ENCODE measurements around the gene NECAP2. TPM values are rescaled to one million over a fixed set of nuclear protein-coding genes. Genes with fewer than 3 reads are reported as not detected.

Gene NECAP2
- total and polyA plus RNA-seq, 2 of the 4 experiments (the other 2 are of a cell fraction) = 80.5 to 85.1 TPM

GRCh38 chr1:16449666-16450065 lies 9.1 kb downstream of the NECAP2 start:
- no TSS peak for BruUV-seq (replicated peaks)
- H4K5ac ChIP-seq (ENCODE audit: low read depth, low read length) = no peak overlapping the region
- no peak overlapping the region for H2AFZ ChIP-seq (replicated peaks; ENCODE audit: low read length, poor library complexity)
- peaks cover 63% of the 10 kb centered on the region for H3K36me3 ChIP-seq (ENCODE audit: control insufficient read depth, insufficient read depth, low read length)
- peaks cover 33% of the 10 kb centered on the region; the same call in 1 of the 2 replicates for H4K20me1 ChIP-seq (ENCODE audit: insufficient read depth, low read length)
- H3K18ac ChIP-seq (ENCODE audit: low read depth, low read length) = no peak overlapping the region
- H3K9ac ChIP-seq (ENCODE audit: low read depth, low read length) = no peak overlapping the region
- no peak overlapping the region for H3K4me2 ChIP-seq (ENCODE audit: low read depth, low read length)
- in situ Hi-C loops (cut with MboI; ENCODE audit: low sequenced_read_pairs) = no loop called here
- no peak overlapping the region for H3K14ac ChIP-seq (replicated peaks; ENCODE audit: low read depth, low read length)
- H2BK20ac ChIP-seq (ENCODE audit: low read depth, low read length) = no peak overlapping the region
- H3K27ac ChIP-seq (ENCODE audit: insufficient read depth, low read length) = no peak overlapping the region
- ATAC-seq (ENCODE audit: low read depth) (no peak), DNase-seq (no peak)
- H2AK5ac ChIP-seq (ENCODE audit: low read depth, low read length) = no peak overlapping the region
- TF ChIP-seq MXI1 (IDR thresholded peaks at IDR 0.05; ENCODE audit: borderline replicate concordance, low read depth, low read length) (no peak), RFX5 (IDR thresholded peaks at IDR 0.05; ENCODE audit: low read depth, low read length) (no peak), CTCF (conservative IDR thresholded peaks at IDR 0.05; ENCODE audit: low read depth, low read length) (no peak), FOS (IDR thresholded peaks at IDR 0.05; ENCODE audit: low read depth, low read length) (no peak), NFE2L2 (IDR thresholded peaks at IDR 0.05; ENCODE audit: low read depth, low read length) (no peak), SMC3 (IDR thresholded peaks at IDR 0.05; ENCODE audit: low read depth, low read length) (no peak)
- H3K79me1 ChIP-seq (ENCODE audit: low read depth in 1 of 2, low read length in 2 of 2) = peaks cover 20 to 72% of the 10 kb centered on the region in 2 experiments
- POLR2A ChIA-PET (ENCODE audit: unreplicated experiment) = no interaction called here
- no peak overlapping the region for H2BK15ac ChIP-seq (ENCODE audit: low read depth, low read length)
- H3K4ac ChIP-seq (ENCODE audit: low read depth, low read length) = no peak overlapping the region
- no peaks in the 10 kb centered on the region for H3K4me1 ChIP-seq (ENCODE audit: control insufficient read depth, insufficient read depth, low read length)
- dilution Hi-C loops (cut with HindIII; ENCODE audit: low sequenced_read_pairs, unreplicated experiment) = no loop called here
- WGBS, 2 experiments (ENCODE audit: extremely low coverage in 2 of 2, insufficient read length in 1 of 2) = 80% methylated on average over 1 of the region's 5 CpGs; no CpG with 5 or more reads in 1 of the 2 experiments
- no peaks in the 10 kb centered on the region for H3K9me3 ChIP-seq (ENCODE audit: control insufficient read depth, insufficient read depth, low read length)
- peaks cover 10% of the 10 kb centered on the region for H3K9me1 ChIP-seq (ENCODE audit: insufficient read depth, low read length)
- no peak overlapping the region for H2AK9ac ChIP-seq (replicated peaks; ENCODE audit: low read depth, low read length, poor library complexity)
- no peaks in the 10 kb centered on the region for H3K27me3 ChIP-seq (ENCODE audit: control insufficient read depth, insufficient read depth, low read length)
- H3K56ac ChIP-seq (ENCODE audit: extremely low read depth, insufficient read depth, low read length) = no peak overlapping the region
- no peak overlapping the region for H4K8ac ChIP-seq (ENCODE audit: low read depth in 2 of 2, low read length in 2 of 2)
- H2BK5ac ChIP-seq (ENCODE audit: low read depth, low read length, poor library complexity, severe bottlenecking) = no peak overlapping the region
- CTCF ChIA-PET = interaction anchor here (0.8 kb wide), 1 partner anchor 18 kb away, joined by 3 read pairs; no protein-coding TSS in a partner anchor
- H3K23ac ChIP-seq (ENCODE audit: low read depth, low read length) = no peak overlapping the region
- H3K4me3 ChIP-seq (ENCODE audit: insufficient read depth, low read depth, low read length) = no peak overlapping the region
- no peak overlapping the region for H2BK120ac ChIP-seq (ENCODE audit: low read depth, low read length)
- no peak overlapping the region for H4K91ac ChIP-seq (ENCODE audit: insufficient read depth, low read depth, low read length)
- intact Hi-C loops (cut with micrococcal nuclease) = no loop called here
